ENCODE measurements around the gene LHFPL3. TPM values are rescaled to one million over a fixed set of nuclear protein-coding genes. Genes with fewer than 3 reads are reported as not detected.

Gene LHFPL3
- total and polyA plus RNA-seq, 2 experiments from 2014 or later: not detected

GRCh38 chr7:104306793-104307192 is 21.6 kb upstream of the LHFPL3 start:
- 24 to 27% methylated on average over 4 of the region's 4 CpGs for WGBS, 2 experiments (ENCODE audit: low coverage in 1 of 2, low lambda C conversion rate in 2 of 2, missing lambda C conversion rate in 2 of 2)
- H3F3A ChIP-seq (ENCODE audit: insufficient read depth): no peaks in the 10 kb centered on the region
- H3K9me2 ChIP-seq (ENCODE audit: insufficient read depth): no peaks in the 10 kb centered on the region
- no peaks in the 10 kb centered on the region for H3K9me3 ChIP-seq (ENCODE audit: low read depth)
- H3K4me3 ChIP-seq: no peak overlapping the region
- H3K79me2 ChIP-seq (ENCODE audit: insufficient read depth): no peaks in the 10 kb centered on the region
- no peak for TF ChIP-seq EZH2phosphoT487 (IDR thresholded peaks at IDR 0.05; ENCODE audit: insufficient read depth, low read depth)
- no peak for TF ChIP-seq EZH2 (IDR thresholded peaks at IDR 0.05; ENCODE audit: insufficient read depth, poor library complexity, severe bottlenecking)
- no peaks in the 10 kb centered on the region for H3K27me3 ChIP-seq (replicated peaks; ENCODE audit: insufficient read depth)
- peak; percentile 12 for DNase-seq
- no peak overlapping the region for H3K4me2 ChIP-seq (ENCODE audit: unreplicated experiment)
- no peak overlapping the region for H3K27ac ChIP-seq
- H3K4me1 ChIP-seq (ENCODE audit: insufficient read depth): no peaks in the 10 kb centered on the region
- H3K36me3 ChIP-seq (ENCODE audit: low read depth): no peaks in the 10 kb centered on the region
- H4K20me1 ChIP-seq (ENCODE audit: insufficient read depth): no peaks in the 10 kb centered on the region
- no peak overlapping the region for H3K9ac ChIP-seq
- H2AFZ ChIP-seq: no peak overlapping the region
- in situ Hi-C loops (cut with MboI): no loop called here

DNA sequence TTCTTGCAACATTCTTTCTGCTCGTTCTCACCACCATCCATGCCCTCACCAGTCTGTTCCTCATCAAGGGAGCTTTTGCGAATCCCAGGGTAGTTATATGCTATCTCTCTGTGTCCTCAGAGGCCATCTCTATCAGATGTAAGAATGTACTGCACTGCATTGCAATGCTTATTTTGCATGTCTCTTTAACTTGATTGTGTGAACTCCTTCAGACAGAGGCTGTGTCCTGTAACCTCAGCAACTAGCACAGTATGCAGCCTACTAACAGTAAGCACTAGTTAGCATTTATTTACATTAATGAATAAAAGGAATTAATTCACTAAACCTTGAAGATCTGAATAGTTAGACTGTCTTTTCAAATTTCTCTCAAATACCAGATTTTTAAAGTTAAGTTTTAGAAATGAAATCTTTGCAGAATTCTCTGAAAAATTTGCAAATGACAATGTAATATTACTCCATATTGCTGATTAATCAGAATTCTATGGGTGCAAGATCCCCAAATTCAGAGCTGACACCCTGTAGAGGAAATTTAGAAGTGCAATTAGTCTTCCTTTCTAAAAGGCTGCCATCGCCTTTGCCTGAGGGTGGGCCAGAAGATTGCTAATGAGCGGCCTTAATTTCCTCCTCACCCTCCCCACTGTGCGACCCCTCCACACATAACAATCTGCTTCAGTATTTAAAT is 10.3 kb upstream of the LHFPL3 start:
- Histone ChIP-seq H4K20me1 (ENCODE audit: insufficient read depth) (no peaks in the 10 kb centered on the region), H3K9me3 (ENCODE audit: low read depth) (no peaks in the 10 kb centered on the region), H3K4me3 (no peak overlapping the region), H3K36me3 (ENCODE audit: low read depth) (no peaks in the 10 kb centered on the region), H3K27me3 (replicated peaks; ENCODE audit: insufficient read depth) (no peaks in the 10 kb centered on the region), H3K9ac (no peak overlapping the region), H3K27ac (no peak overlapping the region), H2AFZ (no peak overlapping the region), H3F3A (ENCODE audit: insufficient read depth) (no peaks in the 10 kb centered on the region), H3K4me2 (ENCODE audit: unreplicated experiment) (no peak overlapping the region), H3K9me2 (ENCODE audit: insufficient read depth) (no peaks in the 10 kb centered on the region), H3K79me2 (ENCODE audit: insufficient read depth) (no peaks in the 10 kb centered on the region), H3K4me1 (ENCODE audit: insufficient read depth) (no peaks in the 10 kb centered on the region)
- TF ChIP-seq EZH2 (IDR thresholded peaks at IDR 0.05; ENCODE audit: insufficient read depth, poor library complexity, severe bottlenecking) (no peak), EZH2phosphoT487 (IDR thresholded peaks at IDR 0.05; ENCODE audit: insufficient read depth, low read depth) (no peak)
- DNase-seq: no peak
- in situ Hi-C loops (cut with MboI): no loop called here
- 21 to 25% methylated on average over 5 of the region's 5 CpGs for WGBS, 2 experiments (ENCODE audit: low coverage in 1 of 2, low lambda C conversion rate in 2 of 2, missing lambda C conversion rate in 2 of 2)

GRCh38 chr7:104327534-104327933 is 869 bp upstream of the LHFPL3 start:
- H3K27ac ChIP-seq: no peak overlapping the region
- no peaks in the 10 kb centered on the region for H3F3A ChIP-seq (ENCODE audit: insufficient read depth)
- DNase-seq: no peak
- in situ Hi-C loops (cut with MboI): no loop called here
- 48% methylated on average over 7 of the region's 7 CpGs for WGBS, 2 experiments (ENCODE audit: low coverage in 1 of 2, low lambda C conversion rate in 2 of 2, missing lambda C conversion rate in 2 of 2)
- no peaks in the 10 kb centered on the region for H3K79me2 ChIP-seq (ENCODE audit: insufficient read depth)
- H3K9me2 ChIP-seq (ENCODE audit: insufficient read depth): no peaks in the 10 kb centered on the region
- H3K9ac ChIP-seq: no peak overlapping the region
- TF ChIP-seq EZH2phosphoT487 (IDR thresholded peaks at IDR 0.05; ENCODE audit: insufficient read depth, low read depth) (no peak), EZH2 (IDR thresholded peaks at IDR 0.05; ENCODE audit: insufficient read depth, poor library complexity, severe bottlenecking) (peak; percentile 37)
- no peaks in the 10 kb centered on the region for H4K20me1 ChIP-seq (ENCODE audit: insufficient read depth)
- H3K4me3 ChIP-seq: no peak overlapping the region
- H3K9me3 ChIP-seq (ENCODE audit: low read depth): no peaks in the 10 kb centered on the region
- peaks cover 55% of the 10 kb centered on the region for H3K27me3 ChIP-seq (replicated peaks; ENCODE audit: insufficient read depth)
- no peak overlapping the region for H2AFZ ChIP-seq
- no peaks in the 10 kb centered on the region for H3K36me3 ChIP-seq (ENCODE audit: low read depth)
- no peak overlapping the region for H3K4me2 ChIP-seq (ENCODE audit: unreplicated experiment)
- H3K4me1 ChIP-seq (ENCODE audit: insufficient read depth): no peaks in the 10 kb centered on the region

GRCh38 chr7:104327938-104328295 is 486 bp upstream of the LHFPL3 start:
- H3K27me3 ChIP-seq (replicated peaks; ENCODE audit: insufficient read depth): peaks cover 55% of the 10 kb centered on the region
- in situ Hi-C loops (cut with MboI): no loop called here
- peak overlapping the region; percentile 42; the same call in 1 of the 2 replicates for H3K4me3 ChIP-seq
- no peaks in the 10 kb centered on the region for H3K79me2 ChIP-seq (ENCODE audit: insufficient read depth)
- no peak overlapping the region for H3K27ac ChIP-seq
- no peak overlapping the region for H3K9ac ChIP-seq
- no peaks in the 10 kb centered on the region for H3K9me3 ChIP-seq (ENCODE audit: low read depth)
- H4K20me1 ChIP-seq (ENCODE audit: insufficient read depth): no peaks in the 10 kb centered on the region
- no peaks in the 10 kb centered on the region for H3K4me1 ChIP-seq (ENCODE audit: insufficient read depth)
- peak overlapping the region; percentile 51; the same call in 1 of the 2 replicates for H2AFZ ChIP-seq
- peak overlapping the region; percentile 48 for H3K4me2 ChIP-seq (ENCODE audit: unreplicated experiment)
- TF ChIP-seq EZH2phosphoT487 (IDR thresholded peaks at IDR 0.05; ENCODE audit: insufficient read depth, low read depth) (no peak), EZH2 (IDR thresholded peaks at IDR 0.05; ENCODE audit: insufficient read depth, poor library complexity, severe bottlenecking) (no peak)
- H3K9me2 ChIP-seq (ENCODE audit: insufficient read depth): no peaks in the 10 kb centered on the region
- peak; percentile 16 for DNase-seq
- WGBS, 2 experiments (ENCODE audit: low coverage in 1 of 2, low lambda C conversion rate in 2 of 2, missing lambda C conversion rate in 2 of 2): 6 to 15% methylated on average over 9 to 11 of the region's 13 CpGs
- no peaks in the 10 kb centered on the region for H3F3A ChIP-seq (ENCODE audit: insufficient read depth)
- H3K36me3 ChIP-seq (ENCODE audit: low read depth): no peaks in the 10 kb centered on the region

Measured in GM23248 (cell line).